Motor neuron (in vitro differentiated cells): ENCODE measurements around the gene HOXA2. TPM values are rescaled to one million over a fixed set of nuclear protein-coding genes. Genes with fewer than 3 reads are reported as not detected.
A peak's percentile ranks its signal among the peaks of the same experiment; 100 is the strongest.

Experiments used
- ATAC-seq, 8 experiments: fragments of 200-7000 bp; cut with Tn5 transposase; replicated peaks in 6 of 8; 2 replicates each; pipeline ENCODE4 v1.8.0; 2021; ENCODE audit warnings: mild to moderate bottlenecking in 8 of 8, moderate library complexity in 8 of 8
- H3K27ac ChIP-seq, 2 donors: fragments of 250-450 bp; sonication (Bioruptor Pico); 2 replicates each; pipeline ENCODE4 v1.9.0; 2021; ENCODE audit warnings: antibody characterized with exemption in 2 of 2, mild to moderate bottlenecking in 2 of 2, moderate library complexity in 1 of 2
- H3K4me1 ChIP-seq, 2 donors: fragments of 250-450 bp; sonication (Bioruptor Pico); replicated peaks in 1 of 2; 2 replicates each; pipeline ENCODE4 v1.6.1; 2021; ENCODE audit warnings: antibody characterized with exemption in 2 of 2, mild to moderate bottlenecking in 2 of 2, moderate library complexity in 1 of 2
- H3K4me3 ChIP-seq, 5 donors: fragments of 250-450 bp; sonication (Bioruptor Pico); 2 replicates each; pipeline ENCODE4 v1.9.0; 2021; ENCODE audit warnings: antibody characterized with exemption in 5 of 5, mild to moderate bottlenecking in 5 of 5, moderate library complexity in 4 of 5
- WGBS, 10 experiments: fragments of 450-650 bp; shearing (Covaris generic); methylation state at CpG; one replicate each; pipeline ENCODE4 v1.0.0; 2022; 5-methylcytosine and 5-hydroxymethylcytosine counted together
- in situ Hi-C, 9 experiments: fragments of 400-800 bp; cut with MboI; loops; one replicate each; pipeline ENCODE4 v1.15.0; 2021; ENCODE audit warnings: low sequenced_read_pairs in 9 of 9, low pct_unique_long_range_greater_than_20kb in 2 of 9; ENCODE audit not compliant: unreplicated experiment in 9 of 9
- total RNA-seq, 8 experiments: library from RNA; unstranded; fragments of 300-600 nt; gene quantifications; 2 replicates each; pipeline versions ENCODE4 v1.2.3 to v1.2.4, GENCODE V29; 2022

Gene HOXA2
- total RNA-seq, 8 experiments from 2014 or later = 0.31 to 23.0 (median 10.9) TPM

GRCh38 chr7:27112361-27112760, 9.9 kb upstream of the HOXA2 start:
- Histone ChIP-seq H3K4me3 (peak overlapping the region; percentile 61 to 87 (median 80)), H3K4me1 (peaks cover 14 to 31% of the 10 kb centered on the region in 2 donors), H3K27ac (peak overlapping the region; percentile 76 to 92)
- 0 to 60% (median 8%) methylated on average over 2 to 4 of the region's 4 CpGs; no CpG with 5 or more reads in 1 of the 10 experiments for WGBS, 10 experiments
- in situ Hi-C loops = loop anchor here in 1 of 9 experiments (25.0 kb wide), 1 partner anchor 250 kb away; the partner anchor contains the start of gene SKAP2
- no peak for ATAC-seq

- 0 to 100% (median 10%) methylated on average over 2 to 4 of the region's 4 CpGs; no CpG with 5 or more reads in 1 of the 10 experiments for WGBS, 10 experiments
- peak overlapping the region; percentile 61 to 87 (median 80) for H3K4me3 ChIP-seq
Observed at GRCh38 chr7:27111751-27112277, 9.3 kb upstream of the HOXA2 start.

GRCh38 chr7:27111042-27111750, 8.7 kb upstream of the HOXA2 start:
- peak overlapping the region; percentile 61 to 87 (median 80) for H3K4me3 ChIP-seq
- no peak for ATAC-seq
- peaks cover 14 to 34% of the 10 kb centered on the region in 2 donors for H3K4me1 ChIP-seq
- in situ Hi-C loops = loop anchor here in 1 of 9 experiments (25.0 kb wide), 1 partner anchor 249 kb away; the partner anchor contains the start of gene SKAP2
- peak overlapping the region; percentile 76 to 92 for H3K27ac ChIP-seq
- WGBS, 10 experiments = 0 to 92% (median 0%) methylated on average over 1 to 2 of the region's 6 CpGs; no CpG with 5 or more reads in 2 of the 10 experiments

More at GRCh38 chr7:27111751-27112277, 9.3 kb upstream of the HOXA2 start:
- Histone ChIP-seq H3K27ac (peak overlapping the region; percentile 76 to 92), H3K4me1 (peaks cover 14 to 34% of the 10 kb centered on the region in 2 donors)
- in situ Hi-C loops = loop anchor here in 1 of 9 experiments (25.0 kb wide), 1 partner anchor 250 kb away; the partner anchor contains the start of gene SKAP2
- no peak for ATAC-seq

- H3K4me1 ChIP-seq = peaks cover 14 to 41% of the 10 kb centered on the region in 2 donors
- peak in 6 of 8 experiments; percentile 4 to 67 (median 62) for ATAC-seq
- H3K4me3 ChIP-seq = peak overlapping the region; percentile 61 to 87 (median 80)
- in situ Hi-C loops = loop anchor here in 1 of 9 experiments (25.0 kb wide), 1 partner anchor 248 kb away; the partner anchor contains the start of gene SKAP2
- H3K27ac ChIP-seq = peak overlapping the region; percentile 78 to 98
- WGBS, 10 experiments = 0 to 100% (median 8%) methylated on average over 1 to 11 of the region's 66 CpGs; no CpG with 5 or more reads in 2 of the 10 experiments
Observed at GRCh38 chr7:27110186-27111031, 7.9 kb upstream of the HOXA2 start.

- in situ Hi-C loops = loop anchor here in 1 of 9 experiments (25.0 kb wide), 1 partner anchor 247 kb away; the partner anchor contains the start of gene SKAP2
- peak overlapping the region; percentile 96 to 98 for H3K27ac ChIP-seq
- H3K4me3 ChIP-seq = peak overlapping the region; percentile 61 to 87 (median 80)
- no peak for ATAC-seq
- 17 to 90% (median 50%) methylated on average over 1 to 2 of the region's 4 CpGs; no CpG with 5 or more reads in 6 of the 10 experiments for WGBS, 10 experiments
- H3K4me1 ChIP-seq = peaks cover 14 to 49% of the 10 kb centered on the region in 2 donors
Observed at GRCh38 chr7:27109466-27110185, 7.1 kb upstream of the HOXA2 start.

- WGBS, 10 experiments = 0 to 97% (median 2%) methylated on average over 1 to 14 of the region's 41 CpGs; no CpG with 5 or more reads in 5 of the 10 experiments
- ATAC-seq = peak in 5 of 8 experiments; percentile 34 to 44 (median 40)
- peak overlapping the region; percentile 51 to 82 (median 69) for H3K4me3 ChIP-seq
- H3K4me1 ChIP-seq = peaks cover 14 to 55% of the 10 kb centered on the region in 2 donors
- in situ Hi-C loops = loop anchor here in 1 of 9 experiments (25.0 kb wide), 1 partner anchor 246 kb away; the partner anchor contains the start of gene SKAP2
- peak overlapping the region; percentile 96 to 98 for H3K27ac ChIP-seq
Observed at GRCh38 chr7:27108390-27109127, 6.1 kb upstream of the HOXA2 start.

- Histone ChIP-seq H3K4me1 (peaks cover 14 to 55% of the 10 kb centered on the region in 2 donors), H3K4me3 (peak overlapping the region; percentile 51 to 82 (median 69)), H3K27ac (peak overlapping the region; percentile 96 to 98)
- peak in 5 of 8 experiments; percentile 0 to 5 (median 1) for ATAC-seq
- in situ Hi-C loops = loop anchor here in 1 of 9 experiments (25.0 kb wide), 1 partner anchor 245 kb away; the partner anchor contains the start of gene SKAP2
- WGBS, 10 experiments = 1 to 92% (median 8%) methylated on average over 7 to 22 of the region's 47 CpGs; no CpG with 5 or more reads in 1 of the 10 experiments
Observed at GRCh38 chr7:27107391-27108381, 5.2 kb upstream of the HOXA2 start.

- WGBS, 10 experiments = 0 to 100% (median 2%) methylated on average over 2 to 14 of the region's 14 CpGs
- in situ Hi-C loops = loop anchor here in 1 of 9 experiments (25.0 kb wide), 1 partner anchor 245 kb away; the partner anchor contains the start of gene SKAP2
- H3K4me3 ChIP-seq = peak overlapping the region; percentile 51 to 82 (median 69)
- H3K4me1 ChIP-seq = peaks cover 14 to 55% of the 10 kb centered on the region in 2 donors
- no peak for ATAC-seq
- H3K27ac ChIP-seq = peak overlapping the region; percentile 96 to 98
Observed at GRCh38 chr7:27106901-27107240, 4.4 kb upstream of the HOXA2 start.

- in situ Hi-C loops = loop anchor here in 1 of 9 experiments (25.0 kb wide), 1 partner anchor 244 kb away; the partner anchor contains the start of gene SKAP2
- ATAC-seq = peak in 1 of 8 experiments; percentile 2
- peaks cover 14 to 52% of the 10 kb centered on the region in 2 donors for H3K4me1 ChIP-seq
- 0 to 100% (median 0%) methylated on average over 1 to 17 of the region's 44 CpGs; no CpG with 5 or more reads in 1 of the 10 experiments for WGBS, 10 experiments
- peak overlapping the region; percentile 96 to 98 for H3K27ac ChIP-seq
- peak overlapping the region; percentile 51 to 82 (median 69) for H3K4me3 ChIP-seq
Observed at GRCh38 chr7:27106181-27106900, 3.9 kb upstream of the HOXA2 start.
